DMS 273 treated with DMSO at 0.1 percent for 48 hours (cell line): ENCODE measurements around the gene CMAS.
"Not testable (repeated sequence)": the region's sequence is repeated elsewhere in the genome, so short reads cannot be mapped to it uniquely, and the experiment has no call there.

Experiments used
- DNase-seq: peaks from one replicate; lab custom pipeline; 2025; lab: John Stamatoyannopoulos, UW

Gene CMAS

GRCh38 chr12:22046090-22046967 lies at the start of gene CMAS:
Gene CMAS (plus strand): TSS chr12:22046218. CDS start chr12:22046304, 86 bp downstream.
- DNase-seq, result peak; percentile 16

- DNase-seq, result no peak
These were observed 47.7 kb upstream of the CMAS start for GRCh38 chr12:21998295-21998694.

- DNase-seq, result no peak
These were observed 47.2 kb upstream of the CMAS start for GRCh38 chr12:21998782-21999181.

- no peak for DNase-seq
These were observed 43.6 kb upstream of the CMAS start for GRCh38 chr12:22002430-22002829.

- DNase-seq, result not testable (repeated sequence)
These were observed 38.2 kb upstream of the CMAS start for GRCh38 chr12:22007794-22008193.

- DNase-seq, result no peak
These were observed 37.8 kb upstream of the CMAS start for GRCh38 chr12:22008196-22008595.

- no peak for DNase-seq
These were observed 31.8 kb upstream of the CMAS start for GRCh38 chr12:22014041-22014782.

GRCh38 chr12:22014783-22015144 lies 31.3 kb upstream of the CMAS start:
- no peak for DNase-seq

- DNase-seq, result no peak
These were observed 29.0 kb upstream of the CMAS start for GRCh38 chr12:22016982-22017381.

GRCh38 chr12:22018860-22019259 lies 27.2 kb upstream of the CMAS start:
- DNase-seq, result no peak

GRCh38 chr12:22023489-22023888 lies 22.5 kb upstream of the CMAS start:
- not testable (repeated sequence) for DNase-seq

- no peak for DNase-seq
These were observed 16.5 kb upstream of the CMAS start for GRCh38 chr12:22029491-22029890.

GRCh38 chr12:22029991-22030390 lies 16.0 kb upstream of the CMAS start:
- DNase-seq, result no peak

- DNase-seq, result no peak
These were observed 13.3 kb upstream of the CMAS start for GRCh38 chr12:22032732-22033131.

GRCh38 chr12:22034709-22035506 lies 11.1 kb upstream of the CMAS start:
- no peak for DNase-seq

GRCh38 chr12:22037947-22038346 lies 8.1 kb upstream of the CMAS start:
- DNase-seq, result no peak

GRCh38 chr12:22038734-22039133 lies 7.3 kb upstream of the CMAS start:
- no peak for DNase-seq

GRCh38 chr12:22039361-22039760 lies 6.7 kb upstream of the CMAS start:
- no peak for DNase-seq

GRCh38 chr12:22042976-22043669 lies 2.9 kb upstream of the CMAS start:
- DNase-seq, result no peak

GRCh38 chr12:22043943-22044342 lies 2.1 kb upstream of the CMAS start:
- DNase-seq, result no peak

- no peak for DNase-seq
These were observed 1.6 kb upstream of the CMAS start for GRCh38 chr12:22044391-22044790.

GRCh38 chr12:22046968-22047390 lies 961 bp downstream of the CMAS start:
- no peak for DNase-seq
